ENCODE data around the gene SPATA21.

DNA sequence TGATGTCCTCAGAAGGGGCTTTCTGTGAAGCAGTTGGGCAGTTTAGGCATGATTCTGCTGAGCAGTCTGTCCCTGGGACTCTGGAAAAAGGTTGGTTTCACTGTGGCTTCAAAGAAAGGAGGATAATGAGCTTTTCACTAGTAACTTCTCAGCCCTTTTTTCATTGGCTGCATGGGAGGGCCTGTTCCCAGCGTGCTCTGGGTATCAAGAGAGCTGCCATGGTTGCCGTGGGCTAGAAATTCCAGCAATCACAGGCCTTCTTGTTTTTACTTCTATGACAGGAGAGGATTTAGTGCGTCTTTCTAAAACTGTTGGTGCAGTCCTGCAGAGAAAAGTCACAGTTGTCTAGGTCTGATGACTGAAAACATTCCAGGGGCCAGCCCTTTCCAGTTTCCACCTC lies 63.0 kb downstream of the SPATA21 start:
- TF ChIP-seq, protein P1, sequence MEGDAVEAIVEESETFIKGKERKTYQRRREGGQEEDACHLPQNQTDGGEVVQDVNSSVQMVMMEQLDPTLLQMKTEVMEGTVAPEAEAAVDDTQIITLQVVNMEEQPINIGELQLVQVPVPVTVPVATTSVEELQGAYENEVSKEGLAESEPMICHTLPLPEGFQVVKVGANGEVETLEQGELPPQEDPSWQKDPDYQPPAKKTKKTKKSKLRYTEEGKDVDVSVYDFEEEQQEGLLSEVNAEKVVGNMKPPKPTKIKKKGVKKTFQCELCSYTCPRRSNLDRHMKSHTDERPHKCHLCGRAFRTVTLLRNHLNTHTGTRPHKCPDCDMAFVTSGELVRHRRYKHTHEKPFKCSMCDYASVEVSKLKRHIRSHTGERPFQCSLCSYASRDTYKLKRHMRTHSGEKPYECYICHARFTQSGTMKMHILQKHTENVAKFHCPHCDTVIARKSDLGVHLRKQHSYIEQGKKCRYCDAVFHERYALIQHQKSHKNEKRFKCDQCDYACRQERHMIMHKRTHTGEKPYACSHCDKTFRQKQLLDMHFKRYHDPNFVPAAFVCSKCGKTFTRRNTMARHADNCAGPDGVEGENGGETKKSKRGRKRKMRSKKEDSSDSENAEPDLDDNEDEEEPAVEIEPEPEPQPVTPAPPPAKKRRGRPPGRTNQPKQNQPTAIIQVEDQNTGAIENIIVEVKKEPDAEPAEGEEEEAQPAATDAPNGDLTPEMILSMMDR (IDR thresholded peaks at IDR 0.05) = no peak
- no peak for TF ChIP-seq POLR2A (IDR thresholded peaks at IDR 0.05)

All from thyroid gland (tissue), 4 donors.